HK-2 (cell line): ENCODE results near the gene AMIGO3.
"Not testable (repeated sequence)": the region's sequence is repeated elsewhere in the genome, so short reads cannot be mapped to it uniquely, and the experiment has no call there.

ENCODE experiments used
- DNase-seq: peaks from one replicate; pipeline ENCODE4 v3.0.0-alpha.2; 2018; ENCODE audit not compliant: unreplicated experiment

Gene AMIGO3

GRCh38 chr3:49712166-49712565, 7.3 kb downstream of the AMIGO3 start:
- no peak for DNase-seq

DNA sequence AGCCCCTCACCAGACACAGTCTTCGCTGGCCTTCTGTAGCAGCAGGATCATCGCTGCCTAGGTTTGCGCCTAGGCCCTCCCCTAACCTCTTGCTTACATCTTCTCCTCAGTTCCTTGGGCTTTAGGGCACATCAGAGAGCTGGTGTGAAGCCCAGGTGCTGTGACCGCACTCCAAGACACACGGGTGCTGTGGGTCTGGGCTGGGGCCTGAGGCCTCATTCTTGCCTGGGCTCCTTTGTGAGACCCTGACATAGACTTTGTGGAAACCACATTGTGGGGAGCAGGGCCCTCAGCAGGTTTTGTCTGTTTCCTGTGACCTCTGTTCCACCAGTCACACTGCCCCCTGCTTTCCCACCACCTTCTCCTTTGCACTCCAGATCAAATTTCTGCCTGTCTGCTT, 8.0 kb downstream of the AMIGO3 start:
- DNase-seq: no peak

DNA sequence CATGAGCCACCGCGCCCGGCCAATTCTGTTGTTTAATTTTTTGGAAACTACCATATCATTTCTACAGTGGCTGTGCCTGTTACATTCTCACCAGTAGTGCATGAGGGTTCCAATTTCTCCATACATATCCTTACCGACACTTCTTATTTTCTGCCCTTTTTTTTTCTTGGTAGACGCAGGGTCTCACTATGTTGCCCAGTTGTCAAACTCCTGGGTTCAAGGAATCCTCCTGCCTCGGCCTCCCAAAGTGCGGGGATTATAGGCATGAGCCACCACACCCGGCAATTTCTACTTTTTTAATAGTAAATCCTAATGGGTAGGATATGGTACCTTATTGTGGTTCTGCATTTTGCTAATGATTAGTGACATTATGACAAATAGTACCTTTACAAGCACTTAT, 9.6 kb downstream of the AMIGO3 start:
- DNase-seq: no peak

DNA sequence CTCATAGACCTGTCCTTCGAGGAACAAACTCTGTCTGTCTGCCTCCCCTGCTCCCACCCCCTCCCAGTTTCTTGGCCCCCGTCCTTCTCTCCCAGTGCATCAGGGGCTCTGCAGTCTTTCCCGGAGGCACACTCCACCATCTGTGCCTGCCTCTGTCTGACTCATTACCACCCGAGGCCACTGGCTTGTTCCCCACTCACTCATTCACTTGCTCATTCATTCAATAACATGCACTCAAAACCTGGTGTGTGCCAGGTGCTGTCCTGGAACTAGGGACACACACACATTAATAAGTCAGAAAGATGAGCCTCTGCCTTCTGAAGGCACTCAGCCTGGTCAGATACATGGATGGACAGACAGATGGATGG, 12.4 kb downstream of the AMIGO3 start:
- DNase-seq: no peak

DNA sequence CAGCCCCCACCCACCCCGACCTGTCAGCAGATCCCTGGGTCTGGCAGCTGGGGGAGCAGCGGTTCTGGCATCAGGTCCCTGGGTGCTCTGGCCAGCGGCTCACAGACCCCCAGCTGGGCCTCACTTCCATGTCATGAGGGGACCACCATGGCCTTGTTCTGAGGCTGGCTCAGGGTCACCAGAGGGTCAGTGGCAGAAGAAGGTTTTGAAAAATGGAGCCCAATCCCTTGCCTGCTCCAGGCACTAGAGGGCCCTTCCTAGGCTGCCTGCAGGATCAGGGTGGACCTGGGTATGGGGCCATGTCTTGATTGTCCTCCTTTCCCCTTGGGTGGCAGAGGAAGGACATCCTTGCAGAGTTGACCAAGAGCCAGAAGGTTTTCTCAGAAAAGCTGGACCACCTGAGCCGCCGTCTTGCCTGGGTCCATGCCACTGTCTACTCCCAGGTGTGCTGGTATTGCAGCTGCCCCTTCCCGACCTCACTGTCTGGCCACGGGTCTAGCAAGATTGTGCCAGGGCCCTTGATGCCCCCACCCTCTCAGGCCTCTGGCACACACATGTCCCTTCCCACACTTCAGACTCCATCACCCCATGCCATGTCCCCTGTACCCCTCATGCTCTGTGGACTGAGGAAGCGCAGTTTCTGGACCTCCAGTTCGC, 12.9 kb downstream of the AMIGO3 start:
- no peak for DNase-seq

- DNase-seq: no peak
These were observed 14.0 kb downstream of the AMIGO3 start for GRCh38 chr3:49705390-49705960.

GRCh38 chr3:49704629-49705028, 14.9 kb downstream of the AMIGO3 start:
- no peak for DNase-seq

GRCh38 chr3:49703956-49704355, 15.5 kb downstream of the AMIGO3 start:
- DNase-seq: no peak

DNA sequence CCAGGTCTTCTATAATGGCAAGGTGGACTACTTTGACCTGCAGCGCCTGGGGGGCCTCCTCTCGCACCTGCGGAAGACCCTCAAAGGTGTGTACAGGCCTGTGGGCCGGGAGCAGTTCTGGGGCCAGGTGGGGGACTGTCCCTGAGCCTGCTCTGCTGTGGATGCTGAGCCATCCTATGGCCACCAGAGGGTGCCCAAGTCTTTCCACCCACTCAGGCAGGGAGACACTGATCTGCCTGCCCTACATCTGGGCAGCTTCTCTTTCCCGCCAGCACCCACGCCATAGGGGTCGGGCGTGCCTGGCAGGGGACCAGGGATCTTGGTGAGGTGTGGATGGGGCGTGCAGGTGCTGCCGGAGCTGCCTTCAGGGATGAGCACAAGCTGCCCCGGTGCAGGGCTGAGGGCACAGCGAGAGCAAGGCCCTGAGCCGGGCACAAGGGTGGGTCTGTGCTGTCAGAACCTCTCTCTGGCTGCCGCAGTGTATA, 16.0 kb downstream of the AMIGO3 start:
- DNase-seq: peak; percentile 57

- DNase-seq: no peak
These were observed 16.8 kb downstream of the AMIGO3 start for GRCh38 chr3:49702672-49703071.

- no peak for DNase-seq
These were observed 18.0 kb downstream of the AMIGO3 start for GRCh38 chr3:49701388-49702077.

DNA sequence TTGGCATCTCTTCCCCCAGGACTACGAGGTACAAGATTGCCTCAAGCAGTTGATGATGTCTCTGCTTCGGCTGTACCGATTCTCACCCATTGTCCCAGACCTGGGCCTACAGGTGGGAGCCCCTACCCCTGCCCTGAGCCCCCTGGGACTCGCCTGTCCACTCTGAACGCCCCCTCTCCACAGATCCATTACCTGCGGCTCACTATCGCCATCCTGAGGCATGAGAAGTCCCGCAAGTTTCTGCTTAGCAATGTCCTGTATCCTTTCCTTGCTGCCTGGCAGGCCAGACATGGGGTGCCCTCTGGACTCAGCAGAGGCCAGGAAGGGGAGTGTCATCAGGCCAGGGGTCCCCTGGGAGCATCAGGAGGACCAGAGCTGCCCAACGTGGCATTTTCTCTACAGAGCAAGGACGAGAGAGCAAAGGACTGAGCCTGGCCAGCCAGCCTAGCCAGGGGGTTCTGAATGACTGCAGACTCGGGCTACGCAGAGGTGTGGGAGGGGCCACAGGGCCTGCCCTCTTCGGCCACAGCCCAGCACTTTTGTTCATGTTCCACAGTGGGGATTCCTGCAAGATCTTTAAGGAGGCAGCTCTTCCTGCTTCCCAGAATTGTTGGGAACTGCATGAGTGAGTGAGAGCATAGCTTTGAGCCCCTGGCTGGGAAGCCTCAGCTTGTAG, 18.9 kb downstream of the AMIGO3 start:
- DNase-seq: no peak

- no peak for DNase-seq
These were observed 19.5 kb downstream of the AMIGO3 start for GRCh38 chr3:49700014-49700413.

DNA sequence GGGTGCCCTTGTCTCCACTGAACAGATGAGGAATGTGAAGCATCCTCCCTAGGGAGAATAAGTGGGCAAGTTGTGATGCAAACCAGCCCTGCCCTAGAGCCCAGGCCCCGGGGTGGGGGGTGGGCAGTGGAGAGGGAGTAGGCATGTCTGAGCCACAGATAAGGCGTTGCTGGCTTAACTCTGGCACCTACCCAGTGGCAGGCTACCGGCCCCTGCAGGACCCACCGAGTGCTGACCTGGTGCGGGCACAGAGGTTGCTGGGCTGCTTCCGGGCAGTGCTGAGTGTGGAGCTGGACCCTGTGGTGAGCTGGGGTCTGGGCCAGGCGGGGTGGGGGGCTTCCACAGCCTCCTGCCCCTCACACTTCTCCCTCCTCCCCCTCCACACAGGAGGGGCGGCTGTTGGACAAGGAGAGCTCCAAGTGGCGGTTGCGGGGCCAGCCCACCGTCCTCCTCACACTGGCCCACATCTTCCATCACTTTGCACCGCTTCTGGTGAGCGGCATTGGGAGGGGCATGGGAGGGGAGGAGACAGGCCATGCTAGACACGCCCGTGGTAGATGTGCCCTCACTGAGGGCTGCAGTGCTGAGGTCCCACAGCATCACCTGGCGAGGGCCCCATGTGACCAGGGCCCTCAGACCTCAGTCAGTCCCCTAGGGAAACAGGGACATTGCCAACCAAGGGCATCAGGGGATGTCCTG, 20.1 kb downstream of the AMIGO3 start:
- no peak for DNase-seq

DNA sequence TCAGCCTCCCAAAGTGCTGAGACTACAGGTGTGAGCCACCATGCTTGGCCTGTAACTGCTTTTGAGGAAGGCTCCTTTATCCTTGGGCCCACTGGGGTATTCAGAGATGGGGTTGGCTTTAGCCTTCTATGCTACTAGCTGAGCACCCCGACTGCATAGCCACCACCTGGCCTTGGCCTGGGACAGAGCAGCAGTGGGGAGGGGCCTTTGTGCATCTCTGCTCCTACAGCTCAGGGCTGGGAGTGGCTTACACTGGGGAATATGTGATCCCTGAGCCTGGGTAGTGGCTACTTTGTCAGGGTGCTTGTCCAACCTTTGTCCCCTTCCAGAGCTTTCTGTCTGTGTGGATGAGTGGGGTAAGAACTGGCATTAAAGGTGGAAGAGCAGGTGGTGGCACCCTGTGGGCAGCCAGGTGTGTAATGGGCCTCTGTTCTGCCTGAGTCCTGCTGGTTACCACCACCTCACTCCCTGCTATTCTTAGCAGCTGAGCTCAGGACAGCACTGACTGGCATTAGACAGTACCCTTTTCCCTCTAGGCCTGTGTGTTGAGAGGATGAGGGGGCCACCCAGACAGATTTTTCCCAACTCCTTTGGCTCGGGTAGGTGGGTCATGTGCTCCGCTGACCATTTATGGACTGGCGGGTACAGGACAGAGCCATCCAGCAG, 24.0 kb downstream of the AMIGO3 start:
- not testable (repeated sequence) for DNase-seq

DNA sequence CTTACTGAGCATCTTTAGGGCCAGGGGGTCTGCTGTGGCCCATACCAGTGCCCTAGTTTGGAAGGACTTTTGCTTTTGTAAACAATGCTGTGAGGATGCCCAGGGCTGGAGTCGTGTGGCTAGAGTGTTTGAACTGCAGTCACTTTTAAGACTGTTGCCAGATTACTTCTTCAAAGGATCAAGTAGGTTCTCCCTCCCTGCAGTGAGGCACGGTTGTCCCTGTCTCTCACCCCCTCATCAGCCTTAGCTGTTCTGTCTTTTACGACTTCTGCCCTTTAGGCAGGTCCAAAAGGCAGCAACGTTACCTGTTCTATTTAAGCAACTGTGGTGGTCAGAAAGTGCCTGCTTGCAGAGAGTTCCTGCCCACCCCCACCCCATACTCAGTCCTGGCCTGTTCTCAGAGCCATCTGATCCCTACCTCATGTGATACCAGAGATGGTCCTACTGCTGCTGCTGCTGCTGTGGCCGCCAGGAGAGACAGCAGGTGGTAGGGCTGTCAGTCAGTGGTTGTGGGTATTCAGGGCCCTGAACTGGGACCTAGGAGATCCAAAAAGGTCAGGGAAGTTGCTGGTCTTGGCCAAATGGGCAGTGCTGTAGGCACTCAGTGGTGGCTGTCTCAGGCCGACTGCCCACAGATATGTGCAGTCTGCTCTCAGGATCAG, 24.9 kb downstream of the AMIGO3 start:
- not testable (repeated sequence) for DNase-seq

- DNase-seq: not testable (repeated sequence)
These were observed 28.0 kb downstream of the AMIGO3 start for GRCh38 chr3:49691481-49691880.

DNA sequence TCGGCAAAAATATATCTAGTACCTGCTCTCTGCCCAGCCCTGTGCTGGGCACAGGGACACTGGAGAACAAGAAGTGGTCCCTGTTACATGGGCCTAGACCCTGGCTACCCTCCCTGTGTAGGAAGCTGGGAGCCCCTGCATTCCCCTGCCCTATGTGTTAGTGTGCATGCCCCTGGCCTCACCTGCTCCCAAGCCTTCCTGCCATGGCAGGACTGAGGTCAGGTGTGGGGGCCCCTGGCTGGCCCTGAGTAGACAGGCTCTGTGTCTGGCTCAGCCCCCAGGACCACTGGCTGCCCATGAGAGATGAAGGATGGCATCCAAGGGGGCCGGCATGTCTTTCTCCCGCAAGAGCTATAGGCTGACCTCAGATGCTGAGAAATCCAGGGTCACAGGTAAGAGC, 28.6 kb downstream of the AMIGO3 start:
- not testable (repeated sequence) for DNase-seq

- not testable (repeated sequence) for DNase-seq
These were observed 29.4 kb downstream of the AMIGO3 start for GRCh38 chr3:49689908-49690624.
